ENCODE measurements around the gene ATP6V0E1. TPM values are rescaled to one million over a fixed set of nuclear protein-coding genes. Genes with fewer than 3 reads are reported as not detected.

The ATP6V0E1 gene
- total RNA-seq, 1 donor from 2014 or later = 285 TPM

GRCh38 chr5:172944741-172945140 lies 38.8 kb upstream of the ATP6V0E1 start:
- DNase-seq (no peak), ATAC-seq (no peak)
- Histone ChIP-seq H3K36me3 (peaks cover 75% of the 10 kb centered on the region), H3K27ac (no peak overlapping the region), H3K9me3 (no peaks in the 10 kb centered on the region), H3K4me3 (no peak overlapping the region), H3K27me3 (ENCODE audit: low read depth) (no peaks in the 10 kb centered on the region), H3K4me1 (peaks cover 14% of the 10 kb centered on the region)
- TF ChIP-seq, protein P1, sequence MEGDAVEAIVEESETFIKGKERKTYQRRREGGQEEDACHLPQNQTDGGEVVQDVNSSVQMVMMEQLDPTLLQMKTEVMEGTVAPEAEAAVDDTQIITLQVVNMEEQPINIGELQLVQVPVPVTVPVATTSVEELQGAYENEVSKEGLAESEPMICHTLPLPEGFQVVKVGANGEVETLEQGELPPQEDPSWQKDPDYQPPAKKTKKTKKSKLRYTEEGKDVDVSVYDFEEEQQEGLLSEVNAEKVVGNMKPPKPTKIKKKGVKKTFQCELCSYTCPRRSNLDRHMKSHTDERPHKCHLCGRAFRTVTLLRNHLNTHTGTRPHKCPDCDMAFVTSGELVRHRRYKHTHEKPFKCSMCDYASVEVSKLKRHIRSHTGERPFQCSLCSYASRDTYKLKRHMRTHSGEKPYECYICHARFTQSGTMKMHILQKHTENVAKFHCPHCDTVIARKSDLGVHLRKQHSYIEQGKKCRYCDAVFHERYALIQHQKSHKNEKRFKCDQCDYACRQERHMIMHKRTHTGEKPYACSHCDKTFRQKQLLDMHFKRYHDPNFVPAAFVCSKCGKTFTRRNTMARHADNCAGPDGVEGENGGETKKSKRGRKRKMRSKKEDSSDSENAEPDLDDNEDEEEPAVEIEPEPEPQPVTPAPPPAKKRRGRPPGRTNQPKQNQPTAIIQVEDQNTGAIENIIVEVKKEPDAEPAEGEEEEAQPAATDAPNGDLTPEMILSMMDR (IDR thresholded peaks at IDR 0.05) = no peak
- intact Hi-C loops (cut with DNase I) = no loop called here

GRCh38 chr5:172945151-172945550 lies 38.4 kb upstream of the ATP6V0E1 start:
- Histone ChIP-seq H3K27me3 (ENCODE audit: low read depth) (no peaks in the 10 kb centered on the region), H3K27ac (no peak overlapping the region), H3K4me1 (peaks cover 12% of the 10 kb centered on the region), H3K9me3 (no peaks in the 10 kb centered on the region), H3K4me3 (no peak overlapping the region), H3K36me3 (peaks cover 73% of the 10 kb centered on the region)
- ATAC-seq (no peak), DNase-seq (no peak)
- intact Hi-C loops (cut with DNase I) = no loop called here
- TF ChIP-seq, protein P1 (IDR thresholded peaks at IDR 0.05) = no peak

GRCh38 chr5:172946146-172946545 lies 37.4 kb upstream of the ATP6V0E1 start:
- no peak overlapping the region for H3K4me3 ChIP-seq
- ATAC-seq = no peak
- TF ChIP-seq, protein P1 (IDR thresholded peaks at IDR 0.05) = no peak
- no peak for DNase-seq
- peaks cover 2% of the 10 kb centered on the region for H3K4me1 ChIP-seq
- no peaks in the 10 kb centered on the region for H3K27me3 ChIP-seq (ENCODE audit: low read depth)
- intact Hi-C loops (cut with DNase I) = no loop called here
- H3K9me3 ChIP-seq = no peaks in the 10 kb centered on the region
- H3K27ac ChIP-seq = no peak overlapping the region
- H3K36me3 ChIP-seq = peaks cover 73% of the 10 kb centered on the region

- peaks cover 67% of the 10 kb centered on the region for H3K36me3 ChIP-seq
- DNase-seq (no peak), ATAC-seq (no peak)
- H3K27me3 ChIP-seq (ENCODE audit: low read depth) = no peaks in the 10 kb centered on the region
- H3K4me1 ChIP-seq = peaks cover 7% of the 10 kb centered on the region
- no peaks in the 10 kb centered on the region for H3K9me3 ChIP-seq
- intact Hi-C loops (cut with DNase I) = no loop called here
- H3K27ac ChIP-seq = no peak overlapping the region
- H3K4me3 ChIP-seq = no peak overlapping the region
- TF ChIP-seq, protein P1 (IDR thresholded peaks at IDR 0.05) = no peak
Observed at GRCh38 chr5:172949426-172949825, 34.1 kb upstream of the ATP6V0E1 start.

GRCh38 chr5:172950176-172950965 lies 33.2 kb upstream of the ATP6V0E1 start:
- H3K27ac ChIP-seq = peak overlapping the region; percentile 18
- peaks cover 57% of the 10 kb centered on the region for H3K36me3 ChIP-seq
- no peaks in the 10 kb centered on the region for H3K27me3 ChIP-seq (ENCODE audit: low read depth)
- no peaks in the 10 kb centered on the region for H3K9me3 ChIP-seq
- DNase-seq (no peak), ATAC-seq (no peak)
- H3K4me1 ChIP-seq = peaks cover 7% of the 10 kb centered on the region
- intact Hi-C loops (cut with DNase I) = no loop called here
- TF ChIP-seq, protein P1 (IDR thresholded peaks at IDR 0.05) = no peak
- no peak overlapping the region for H3K4me3 ChIP-seq

All from lower lobe of right lung (tissue), 2 donors.